ENCODE results near the gene GPR176. TPM values are rescaled to one million over a fixed set of nuclear protein-coding genes. Genes with fewer than 3 reads are reported as not detected.

The GPR176 gene
- total RNA-seq, 1 donor from 2014 or later, result 0.33 TPM

GRCh38 chr15:39946862-39947261 lies 26.8 kb upstream of the GPR176 start:
- intact Hi-C loops (cut with micrococcal nuclease), result no loop called here
- peaks cover 59% of the 10 kb centered on the region for H3K36me3 Mint-ChIP-seq (ENCODE audit: low read depth)
- DNase-seq, result no peak
- peaks cover 3% of the 10 kb centered on the region for H3K9me3 Mint-ChIP-seq
- no peak overlapping the region for H3K4me3 Mint-ChIP-seq
- no peak overlapping the region for H3K27ac Mint-ChIP-seq
- peaks cover 30% of the 10 kb centered on the region for H3K4me1 Mint-ChIP-seq
- no peaks in the 10 kb centered on the region for H3K27me3 Mint-ChIP-seq

DNA sequence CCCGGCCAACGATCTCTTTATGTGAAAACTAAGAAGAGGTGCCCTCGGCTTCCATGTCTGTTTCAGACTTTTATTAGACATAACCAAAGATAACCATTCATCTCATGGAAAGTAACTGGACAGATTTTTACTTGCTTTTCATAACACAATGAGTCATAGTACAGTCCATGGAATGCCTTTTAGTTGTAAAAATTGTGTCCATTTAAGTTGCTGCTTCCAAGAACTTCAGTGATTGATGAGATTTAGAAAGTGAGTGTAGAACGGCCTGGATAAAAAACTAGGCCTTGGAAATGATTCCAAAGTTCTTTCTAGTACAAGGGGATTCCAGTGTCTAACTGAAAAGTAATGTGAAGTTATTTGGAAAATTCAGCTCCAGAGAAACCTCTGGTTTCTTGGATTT lies 24.7 kb upstream of the GPR176 start:
- intact Hi-C loops (cut with micrococcal nuclease), result no loop called here
- H3K27ac Mint-ChIP-seq, result no peak overlapping the region
- H3K4me3 Mint-ChIP-seq, result no peak overlapping the region
- peaks cover 60% of the 10 kb centered on the region for H3K36me3 Mint-ChIP-seq (ENCODE audit: low read depth)
- peaks cover 3% of the 10 kb centered on the region for H3K9me3 Mint-ChIP-seq
- no peak for DNase-seq
- H3K27me3 Mint-ChIP-seq, result no peaks in the 10 kb centered on the region
- peaks cover 33% of the 10 kb centered on the region for H3K4me1 Mint-ChIP-seq

- H3K27ac Mint-ChIP-seq, result no peak overlapping the region
- H3K36me3 Mint-ChIP-seq (ENCODE audit: low read depth), result peaks cover 63% of the 10 kb centered on the region
- H3K4me1 Mint-ChIP-seq, result peaks cover 29% of the 10 kb centered on the region
- H3K4me3 Mint-ChIP-seq, result no peak overlapping the region
- peaks cover 3% of the 10 kb centered on the region for H3K9me3 Mint-ChIP-seq
- intact Hi-C loops (cut with micrococcal nuclease), result no loop called here
- DNase-seq, result no peak
- H3K27me3 Mint-ChIP-seq, result no peaks in the 10 kb centered on the region
Measured at GRCh38 chr15:39942753-39943150, 22.7 kb upstream of the GPR176 start.

- H3K4me1 Mint-ChIP-seq, result peaks cover 26% of the 10 kb centered on the region
- no peak for DNase-seq
- H3K9me3 Mint-ChIP-seq, result peaks cover 3% of the 10 kb centered on the region
- intact Hi-C loops (cut with micrococcal nuclease), result no loop called here
- H3K27ac Mint-ChIP-seq, result no peak overlapping the region
- H3K4me3 Mint-ChIP-seq, result no peak overlapping the region
- no peaks in the 10 kb centered on the region for H3K27me3 Mint-ChIP-seq
- peaks cover 63% of the 10 kb centered on the region for H3K36me3 Mint-ChIP-seq (ENCODE audit: low read depth)
Measured at GRCh38 chr15:39942101-39942752, 22.2 kb upstream of the GPR176 start.

DNA sequence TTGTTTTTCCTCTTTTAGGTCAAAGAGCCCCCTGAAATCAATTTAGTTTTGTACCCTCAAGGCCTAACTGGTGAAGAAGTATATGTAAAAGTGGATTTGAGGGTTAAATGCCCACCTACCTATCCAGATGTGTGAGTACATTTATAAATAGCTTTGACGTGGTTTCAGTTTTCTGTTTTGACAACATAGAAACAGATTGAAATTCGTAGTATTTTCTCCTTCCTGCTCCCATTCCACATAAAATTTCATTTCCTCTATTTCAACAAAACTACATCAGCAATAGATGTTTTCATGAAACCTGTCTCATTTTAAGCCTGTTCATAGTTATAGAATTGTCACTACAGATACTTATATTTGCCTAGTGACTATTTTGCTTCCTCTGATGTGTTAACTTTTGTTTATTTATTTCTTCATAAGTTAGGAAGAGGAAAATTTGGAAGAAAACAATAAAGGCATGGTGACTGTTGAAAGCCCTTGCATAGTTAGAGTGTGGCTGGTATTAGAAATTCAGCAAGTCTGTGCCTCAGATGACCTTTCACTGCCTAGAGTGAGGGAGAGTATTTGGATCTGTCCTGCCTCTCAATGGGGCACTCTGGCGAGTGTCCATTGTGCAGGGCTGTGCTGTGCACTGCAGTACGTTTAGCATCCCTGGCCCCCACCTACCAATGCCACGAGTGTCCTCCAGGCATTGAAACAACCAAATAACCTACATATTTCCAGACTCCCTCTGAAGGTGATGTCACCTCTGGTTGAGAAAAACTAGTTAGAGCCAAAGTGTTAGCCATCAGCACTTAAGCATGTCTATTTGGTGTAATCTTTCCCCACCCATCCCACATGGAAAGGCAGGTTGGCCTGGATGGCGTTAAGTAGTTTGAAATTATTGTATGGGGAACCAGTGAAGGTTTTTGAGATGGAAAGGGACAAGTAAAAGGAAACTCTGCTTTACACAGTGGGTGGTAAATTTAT lies 19.7 kb upstream of the GPR176 start:
- intact Hi-C loops (cut with micrococcal nuclease), result no loop called here

GRCh38 chr15:39937696-39938095 lies 17.6 kb upstream of the GPR176 start:
- intact Hi-C loops (cut with micrococcal nuclease), result no loop called here
- H3K4me1 Mint-ChIP-seq, result peaks cover 44% of the 10 kb centered on the region
- H3K4me3 Mint-ChIP-seq, result no peak overlapping the region
- no peak overlapping the region for H3K27ac Mint-ChIP-seq
- peaks cover 4% of the 10 kb centered on the region for H3K9me3 Mint-ChIP-seq
- peaks cover 40% of the 10 kb centered on the region for H3K36me3 Mint-ChIP-seq (ENCODE audit: low read depth)
- no peak for DNase-seq
- no peaks in the 10 kb centered on the region for H3K27me3 Mint-ChIP-seq

More for the DNA sequence above, 19.7 kb upstream of the GPR176 start:
- DNase-seq, result no peak
- Mint-ChIP-seq H3K4me1 (peaks cover 33% of the 10 kb centered on the region), H3K27me3 (no peaks in the 10 kb centered on the region), H3K9me3 (no peaks in the 10 kb centered on the region), H3K4me3 (no peak overlapping the region), H3K36me3 (ENCODE audit: low read depth) (peaks cover 57% of the 10 kb centered on the region), H3K27ac (no peak overlapping the region)

DNA sequence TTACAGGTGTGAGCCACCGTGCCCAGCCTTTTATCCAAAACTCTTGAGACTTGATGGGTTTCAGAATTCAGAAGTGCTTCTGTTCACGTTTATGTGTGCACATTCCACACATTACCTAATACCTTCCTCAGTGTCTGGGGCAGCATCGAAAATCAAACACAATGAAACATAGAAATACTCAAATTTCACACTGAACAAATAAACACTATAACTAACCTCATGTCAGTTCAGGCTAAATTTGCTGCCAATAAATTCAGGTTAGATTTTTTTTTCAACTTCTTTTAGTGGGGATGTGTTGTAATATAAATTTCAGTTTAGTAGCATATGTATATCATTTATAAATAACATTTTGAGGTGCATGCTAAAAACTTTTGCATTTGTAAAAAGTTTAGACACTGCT lies 16.6 kb upstream of the GPR176 start:
- no peak for DNase-seq
- H3K4me1 Mint-ChIP-seq, result peaks cover 42% of the 10 kb centered on the region
- H3K36me3 Mint-ChIP-seq (ENCODE audit: low read depth), result peaks cover 35% of the 10 kb centered on the region
- intact Hi-C loops (cut with micrococcal nuclease), result no loop called here
- H3K9me3 Mint-ChIP-seq, result peaks cover 7% of the 10 kb centered on the region
- H3K27ac Mint-ChIP-seq, result no peak overlapping the region
- H3K4me3 Mint-ChIP-seq, result peak overlapping the region; percentile 34
- H3K27me3 Mint-ChIP-seq, result no peaks in the 10 kb centered on the region

- intact Hi-C loops (cut with micrococcal nuclease), result no loop called here
- peaks cover 32% of the 10 kb centered on the region for H3K36me3 Mint-ChIP-seq (ENCODE audit: low read depth)
- H3K4me1 Mint-ChIP-seq, result peaks cover 42% of the 10 kb centered on the region
- H3K27ac Mint-ChIP-seq, result no peak overlapping the region
- H3K9me3 Mint-ChIP-seq, result peaks cover 7% of the 10 kb centered on the region
- H3K27me3 Mint-ChIP-seq, result no peaks in the 10 kb centered on the region
- no peak for DNase-seq
- no peak overlapping the region for H3K4me3 Mint-ChIP-seq
Measured at GRCh38 chr15:39936187-39936586, 16.1 kb upstream of the GPR176 start.

GRCh38 chr15:39935241-39935640 lies 15.2 kb upstream of the GPR176 start:
- Mint-ChIP-seq H3K4me3 (peak overlapping the region; percentile 52), H3K4me1 (peaks cover 40% of the 10 kb centered on the region), H3K9me3 (peaks cover 7% of the 10 kb centered on the region), H3K27ac (no peak overlapping the region), H3K36me3 (ENCODE audit: low read depth) (peaks cover 28% of the 10 kb centered on the region), H3K27me3 (peaks cover under 1% of the 10 kb centered on the region)
- intact Hi-C loops (cut with micrococcal nuclease), result loop anchor here (2.0 kb wide), 1 partner anchor 14 kb away; no protein-coding TSS in a partner anchor
- no peak for DNase-seq

GRCh38 chr15:39934397-39935071 lies 14.5 kb upstream of the GPR176 start:
- no peak for DNase-seq
- peak overlapping the region; percentile 89 for H3K4me3 Mint-ChIP-seq
- intact Hi-C loops (cut with micrococcal nuclease), result loop anchor here (1.0 to 5.0 kb wide), 3 partner anchors 13 to 33 kb away; no protein-coding TSS in a partner anchor

DNA sequence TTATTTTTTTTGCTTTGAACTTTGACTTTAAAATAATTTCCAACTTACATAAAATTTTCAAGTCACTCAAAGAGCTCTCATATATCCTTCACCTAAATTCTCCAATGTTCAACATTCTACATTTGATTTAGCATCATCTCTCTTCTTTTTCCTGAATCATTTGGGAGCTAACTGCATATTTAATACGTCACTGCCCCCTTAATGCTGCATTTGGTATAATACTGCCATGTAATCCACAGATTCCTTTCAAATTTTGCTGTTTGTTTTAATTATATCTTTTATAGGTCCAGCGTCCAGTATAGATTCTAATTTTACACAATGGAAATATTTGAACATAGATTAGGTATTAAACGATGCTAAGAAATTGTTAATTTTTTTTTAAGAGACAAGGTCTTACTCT lies 11.5 kb upstream of the GPR176 start:
- intact Hi-C loops (cut with micrococcal nuclease), result loop anchor here (1.0 to 5.0 kb wide), 3 partner anchors 7 to 149 kb away; partner anchors contain the start of gene FSIP1
- Mint-ChIP-seq H3K36me3 (ENCODE audit: low read depth) (peaks cover 11% of the 10 kb centered on the region), H3K27me3 (peaks cover 4% of the 10 kb centered on the region), H3K27ac (no peak overlapping the region), H3K4me1 (peaks cover 25% of the 10 kb centered on the region), H3K4me3 (no peak overlapping the region), H3K9me3 (peaks cover 7% of the 10 kb centered on the region)
- DNase-seq, result no peak

More at GRCh38 chr15:39934397-39935071, 14.5 kb upstream of the GPR176 start:
- H3K36me3 Mint-ChIP-seq (ENCODE audit: low read depth), result peaks cover 21% of the 10 kb centered on the region
- peak overlapping the region; percentile 76 for H3K27ac Mint-ChIP-seq
- peaks cover 7% of the 10 kb centered on the region for H3K9me3 Mint-ChIP-seq
- peaks cover 37% of the 10 kb centered on the region for H3K4me1 Mint-ChIP-seq
- H3K27me3 Mint-ChIP-seq, result peaks cover 2% of the 10 kb centered on the region

- Mint-ChIP-seq H3K27me3 (peaks cover 4% of the 10 kb centered on the region), H3K4me1 (peaks cover 13% of the 10 kb centered on the region), H3K4me3 (no peak overlapping the region), H3K36me3 (ENCODE audit: low read depth) (no peaks in the 10 kb centered on the region), H3K27ac (no peak overlapping the region), H3K9me3 (peaks cover 10% of the 10 kb centered on the region)
- no peak for DNase-seq
- intact Hi-C loops (cut with micrococcal nuclease), result no loop called here
Measured at GRCh38 chr15:39926526-39926925, 6.5 kb upstream of the GPR176 start.

- H3K4me1 Mint-ChIP-seq, result peaks cover 17% of the 10 kb centered on the region
- H3K36me3 Mint-ChIP-seq (ENCODE audit: low read depth), result no peaks in the 10 kb centered on the region
- no peak for DNase-seq
- intact Hi-C loops (cut with micrococcal nuclease), result no loop called here
- no peak overlapping the region for H3K4me3 Mint-ChIP-seq
- peaks cover 15% of the 10 kb centered on the region for H3K9me3 Mint-ChIP-seq
- peaks cover 4% of the 10 kb centered on the region for H3K27me3 Mint-ChIP-seq
- H3K27ac Mint-ChIP-seq, result no peak overlapping the region
Measured at GRCh38 chr15:39925112-39925842, 5.2 kb upstream of the GPR176 start.
